Thoracic aorta (tissue), 2 donors: ENCODE measurements around the gene MVK. TPM values are rescaled to one million over a fixed set of nuclear protein-coding genes. Genes with fewer than 3 reads are reported as not detected.

Experiments
- ATAC-seq: fragments of 150-250 bp; one replicate; pipeline ENCODE4 v1.8.0; 2017; ENCODE audit warnings: low read depth; ENCODE audit not compliant: insufficient number of reproducible peaks, low FRiP score
- DNase-seq: peaks from one replicate; pipeline ENCODE4 v3.0.0-alpha.2; 2020; ENCODE audit warnings: low spot score
- H3K27ac ChIP-seq, 2 donors: fragments of 200-600 bp; sonication (generic); 1 replicate in 1 of 2; 2 replicates in 1 of 2; pipeline ENCODE4 v1.5.1; 2016; ENCODE audit warnings: mild to moderate bottlenecking in 2 of 2, moderate library complexity in 2 of 2
- H3K27me3 ChIP-seq: fragments of 200-600 bp; sonication (generic); replicated peaks from 2 replicates; pipeline ENCODE4 v1.6.0; 2016; ENCODE audit warnings: mild to moderate bottlenecking; ENCODE audit not compliant: insufficient read depth
- H3K36me3 ChIP-seq: fragments of 200-600 bp; sonication (generic); one replicate; pipeline ENCODE4 v1.5.1; 2016
- H3K4me1 ChIP-seq, 2 donors: fragments of 200-600 bp; sonication (generic); 1 replicate in 1 of 2; 2 replicates in 1 of 2; pipeline versions ENCODE4 v1.5.1 to v1.6.0; 2016; ENCODE audit warnings: low read depth in 2 of 2, mild to moderate bottlenecking in 1 of 2; ENCODE audit not compliant: control insufficient read depth in 1 of 2
- H3K4me3 ChIP-seq: fragments of 200-600 bp; sonication (generic); 2 replicates; pipeline ENCODE4 v1.5.1; 2016; ENCODE audit warnings: mild to moderate bottlenecking
- H3K9me3 ChIP-seq: fragments of 200-600 bp; sonication (generic); 2 replicates; pipeline ENCODE4 v1.5.1; 2016
- total RNA-seq, 2 donors: library from RNA; depleted of rRNA; stranded (reverse); fragments of >200 nt; gene quantifications; one replicate each; pipeline versions ENCODE4 v1.1.0 to v1.2.3, GENCODE V29; 2016
- TF ChIP-seq, protein P1 (sequence below): fragments of 200-600 bp; sonication (generic); IDR thresholded peaks from one replicate; pipeline ENCODE4 v1.5.1; 2019; ENCODE audit warnings: antibody characterized with exemption

MVK gene
- total RNA-seq, 2 donors from 2014 or later = 4.7 to 19.0 TPM

DNA sequence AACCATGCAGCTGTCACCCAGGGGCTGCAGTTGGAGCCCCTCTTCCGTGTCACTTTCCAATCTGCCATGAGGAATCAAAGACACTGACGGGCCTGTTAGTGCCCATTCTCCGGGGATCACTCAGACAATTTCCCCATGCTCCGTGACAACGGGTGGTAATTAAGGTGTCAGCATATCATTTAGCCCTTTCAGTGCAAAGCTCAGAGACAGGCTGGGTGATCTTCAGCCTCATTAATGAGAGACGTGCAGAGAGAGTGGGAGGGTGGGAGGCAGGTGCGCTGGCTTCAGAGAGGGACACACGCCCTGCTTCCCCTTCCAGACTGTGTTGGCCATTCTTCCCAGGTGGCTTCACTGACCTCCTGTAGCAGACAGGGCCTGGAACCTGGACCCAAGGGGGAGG lies 58.7 kb downstream of the MVK start:
- Histone ChIP-seq H3K27me3 (no peaks in the 10 kb centered on the region), H3K36me3 (no peaks in the 10 kb centered on the region), H3K4me3 (no peak overlapping the region), H3K27ac (no peak overlapping the region), H3K9me3 (no peaks in the 10 kb centered on the region), H3K4me1 (no peaks in the 10 kb centered on the region)
- TF ChIP-seq, protein P1, sequence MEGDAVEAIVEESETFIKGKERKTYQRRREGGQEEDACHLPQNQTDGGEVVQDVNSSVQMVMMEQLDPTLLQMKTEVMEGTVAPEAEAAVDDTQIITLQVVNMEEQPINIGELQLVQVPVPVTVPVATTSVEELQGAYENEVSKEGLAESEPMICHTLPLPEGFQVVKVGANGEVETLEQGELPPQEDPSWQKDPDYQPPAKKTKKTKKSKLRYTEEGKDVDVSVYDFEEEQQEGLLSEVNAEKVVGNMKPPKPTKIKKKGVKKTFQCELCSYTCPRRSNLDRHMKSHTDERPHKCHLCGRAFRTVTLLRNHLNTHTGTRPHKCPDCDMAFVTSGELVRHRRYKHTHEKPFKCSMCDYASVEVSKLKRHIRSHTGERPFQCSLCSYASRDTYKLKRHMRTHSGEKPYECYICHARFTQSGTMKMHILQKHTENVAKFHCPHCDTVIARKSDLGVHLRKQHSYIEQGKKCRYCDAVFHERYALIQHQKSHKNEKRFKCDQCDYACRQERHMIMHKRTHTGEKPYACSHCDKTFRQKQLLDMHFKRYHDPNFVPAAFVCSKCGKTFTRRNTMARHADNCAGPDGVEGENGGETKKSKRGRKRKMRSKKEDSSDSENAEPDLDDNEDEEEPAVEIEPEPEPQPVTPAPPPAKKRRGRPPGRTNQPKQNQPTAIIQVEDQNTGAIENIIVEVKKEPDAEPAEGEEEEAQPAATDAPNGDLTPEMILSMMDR = no peak
- ATAC-seq = no peak
- DNase-seq = no peak

DNA sequence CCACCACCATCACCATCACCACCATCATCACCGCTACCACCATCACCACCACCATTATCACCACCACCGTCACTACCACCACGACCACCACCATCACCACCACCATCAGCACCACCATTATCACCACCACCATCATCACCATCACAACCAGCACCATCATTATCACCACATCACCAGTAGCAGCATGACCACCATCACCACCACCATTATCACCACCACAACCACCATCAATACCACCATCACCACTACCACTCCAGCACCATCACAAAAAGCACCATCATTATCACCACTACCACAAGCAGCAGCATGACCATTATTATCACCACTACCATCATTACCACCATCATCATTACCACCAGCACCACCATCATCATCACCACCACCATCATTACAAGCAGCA lies 62.1 kb downstream of the MVK start:
- Histone ChIP-seq H3K9me3 (no peaks in the 10 kb centered on the region), H3K27ac (no peak overlapping the region), H3K4me1 (no peaks in the 10 kb centered on the region), H3K36me3 (no peaks in the 10 kb centered on the region), H3K4me3 (no peak overlapping the region), H3K27me3 (no peaks in the 10 kb centered on the region)
- TF ChIP-seq, protein P1 = no peak
- DNase-seq (no peak), ATAC-seq (no peak)

GRCh38 chr12:109637348-109637747 lies 63.8 kb downstream of the MVK start:
- TF ChIP-seq, protein P1 = no peak
- Histone ChIP-seq H3K27ac (no peak overlapping the region), H3K9me3 (no peaks in the 10 kb centered on the region), H3K4me1 (no peaks in the 10 kb centered on the region), H3K36me3 (no peaks in the 10 kb centered on the region), H3K27me3 (no peaks in the 10 kb centered on the region), H3K4me3 (no peak overlapping the region)
- DNase-seq = no peak
- ATAC-seq = no peak

DNA sequence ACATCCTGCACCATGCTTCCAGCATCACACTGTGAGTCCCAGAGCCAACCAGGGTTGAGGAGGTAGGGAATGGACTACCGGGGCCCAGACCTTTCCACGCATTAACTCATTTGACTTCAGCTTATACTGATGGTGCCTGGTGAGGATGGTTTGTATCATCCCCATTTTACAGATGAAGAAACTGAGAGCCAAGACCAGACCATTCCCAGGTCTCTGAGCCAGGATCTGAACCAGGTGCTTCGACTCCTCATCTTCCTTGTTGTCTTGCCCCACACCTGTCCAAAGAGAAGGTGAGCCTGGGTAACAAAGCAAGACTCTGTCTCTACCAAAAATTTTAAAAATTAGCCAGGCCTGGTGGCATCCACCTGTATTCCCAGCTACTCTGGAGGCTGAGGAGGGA lies 64.4 kb downstream of the MVK start:
- TF ChIP-seq, protein P1 = no peak
- Histone ChIP-seq H3K4me3 (no peak overlapping the region), H3K36me3 (no peaks in the 10 kb centered on the region), H3K27me3 (no peaks in the 10 kb centered on the region), H3K9me3 (no peaks in the 10 kb centered on the region), H3K27ac (no peak overlapping the region), H3K4me1 (no peaks in the 10 kb centered on the region)
- DNase-seq (no peak), ATAC-seq (no peak)

- H3K4me1 ChIP-seq = no peaks in the 10 kb centered on the region
- no peak for ATAC-seq
- H3K36me3 ChIP-seq = no peaks in the 10 kb centered on the region
- H3K27ac ChIP-seq = no peak overlapping the region
- H3K27me3 ChIP-seq = no peaks in the 10 kb centered on the region
- DNase-seq = no peak
- H3K9me3 ChIP-seq = no peaks in the 10 kb centered on the region
- TF ChIP-seq, protein P1 = no peak
- no peak overlapping the region for H3K4me3 ChIP-seq
Observed at GRCh38 chr12:109638735-109639134, 65.1 kb downstream of the MVK start.
